K562 (cell line): ENCODE results near the gene FUNDC2. TPM values are rescaled to one million over a fixed set of nuclear protein-coding genes. Genes with fewer than 3 reads are reported as not detected.
A peak's percentile ranks its signal among the peaks of the same experiment; 100 is the strongest.

ENCODE experiments used
- ATF4 ChIP-seq: fragments of 450-650 bp; formaldehyde crosslinking; IDR thresholded peaks from 2 replicates; pipeline ENCODE4 v1.4.0; 2022; ENCODE audit warnings: mild to moderate bottlenecking, moderate library complexity
- CBX3 ChIP-seq, 2 experiments: IDR thresholded peaks; 1 replicate in 1 of 2; 2 replicates in 1 of 2; pipeline ENCODE4 v1.6.1; 2012; ENCODE audit warnings: inconsistent platforms in 2 of 2, low read length in 2 of 2, borderline replicate concordance in 1 of 2, control low read depth in 1 of 2
- CC2D1A ChIP-seq: fragments of 450-650 bp; IDR thresholded peaks from 2 replicates; pipeline ENCODE4 v1.6.1; 2017; ENCODE audit warnings: mild to moderate bottlenecking
- CTCF ChIP-seq, 3 experiments: IDR thresholded peaks in 2 of 3; conservative IDR thresholded peaks in 1 of 3; 2 replicates each; pipeline ENCODE4 v1.5.1; 2011 to 2012; ENCODE audit warnings: low read length in 3 of 3, mild to moderate bottlenecking in 3 of 3, control low read depth in 2 of 3, improper control_type of control experiment in 1 of 3, inconsistent platforms in 1 of 3, low read depth in 1 of 3, mixed read lengths in 1 of 3, moderate library complexity in 1 of 3; ENCODE audit not compliant: insufficient read depth in 2 of 3
- CTCFL ChIP-seq: IDR thresholded peaks from 2 replicates; pipeline ENCODE4 v1.6.1; 2011; ENCODE audit warnings: borderline replicate concordance, low read depth, mild to moderate bottlenecking, moderate library complexity, low read length; ENCODE audit not compliant: insufficient read depth, poor library complexity, severe bottlenecking
- EHMT2 ChIP-seq: fragments of 450-650 bp; IDR thresholded peaks from 2 replicates; pipeline ENCODE4 v1.6.1; 2018; ENCODE audit warnings: antibody characterized with exemption
- FOXP4 ChIP-seq: sonication (generic); formaldehyde crosslinking; IDR thresholded peaks from 2 replicates; pipeline ENCODE4 v1.8.0; 2022; ENCODE audit warnings: mild to moderate bottlenecking, missing genetic modification reagents, borderline replicate concordance
- KDM4B ChIP-seq, 2 experiments: fragments of 450-650 bp in 1 of 2; sonication (generic) in 1 of 2; IDR thresholded peaks; 2 replicates each; pipeline ENCODE4 v1.6.1; 2016 to 2017; ENCODE audit warnings: borderline replicate concordance in 2 of 2, antibody characterized with exemption in 1 of 2, low read depth in 1 of 2, mild to moderate bottlenecking in 1 of 2
- NFRKB ChIP-seq: fragments of 450-650 bp; IDR thresholded peaks from 2 replicates; pipeline ENCODE4 v1.6.1; 2016; ENCODE audit warnings: low read depth
- NFYB ChIP-seq: IDR thresholded peaks from 2 replicates; pipeline ENCODE4 v1.6.1; 2011; ENCODE audit warnings: mild to moderate bottlenecking, moderate library complexity; ENCODE audit not compliant: insufficient read length; ENCODE audit errors: extremely low read depth
- RAD21 ChIP-seq, 2 experiments: fragments of 250-450 bp in 1 of 2; fragments of 450-650 bp in 1 of 2; sonication (Bioruptor Pico) in 1 of 2; formaldehyde crosslinking in 1 of 2; IDR thresholded peaks in 1 of 2; conservative IDR thresholded peaks in 1 of 2; 2 replicates each; pipeline versions ENCODE4 v1.4.0 to v1.8.0; 2020 to 2022; ENCODE audit warnings: mild to moderate bottlenecking in 2 of 2, moderate library complexity in 1 of 2
- RBM17 ChIP-seq: fragments of 200-400 bp; formaldehyde crosslinking; IDR thresholded peaks from 2 replicates; pipeline ENCODE4 v1.6.1; 2017; ENCODE audit warnings: low read depth, mild to moderate bottlenecking, low read length, borderline replicate concordance
- SMC3 ChIP-seq: conservative IDR thresholded peaks from 2 replicates; pipeline ENCODE4 v1.6.1; 2011; ENCODE audit warnings: low read depth, low read length, improper control_type of control experiment; ENCODE audit not compliant: insufficient read depth
- SPI1 ChIP-seq: IDR thresholded peaks from 2 replicates; pipeline ENCODE4 v1.6.1; 2011; ENCODE audit warnings: low read depth, low read length, control low read depth, borderline replicate concordance
- STAG1 ChIP-seq: sonication (generic); formaldehyde crosslinking; IDR thresholded peaks from 2 replicates; pipeline ENCODE4 v1.5.0; 2020; ENCODE audit warnings: missing genetic modification reagents, borderline replicate concordance
- TFAP4 ChIP-seq: sonication (generic); formaldehyde crosslinking; IDR thresholded peaks from 2 replicates; pipeline ENCODE4 v1.8.0; 2022; ENCODE audit warnings: missing genetic modification reagents, mild to moderate bottlenecking, moderate library complexity, borderline replicate concordance
- ZBTB7A ChIP-seq: IDR thresholded peaks from 2 replicates; pipeline ENCODE4 v1.6.1; 2011; ENCODE audit warnings: low read depth, mild to moderate bottlenecking, low read length, moderate library complexity, borderline replicate concordance; ENCODE audit not compliant: control insufficient read depth
- ZFP1 ChIP-seq: fragments of 450-650 bp; formaldehyde crosslinking; IDR thresholded peaks from 2 replicates; pipeline ENCODE4 v1.4.0; 2020; ENCODE audit warnings: mild to moderate bottlenecking, mixed read lengths
- polyA plus RNA-seq, 8 experiments: library from polyadenylated mRNA; depleted of rRNA in 4 of 8; stranded (reverse) in 5 of 8; unstranded in 3 of 8; fragments of >200 nt; fragmentation: Nextera tagmentation in 2 of 8; fragmentation: Illumina TruSeq in 1 of 8; extraction: Ambion mirVana in 2 of 8; extraction: Trizol in 1 of 8; gene quantifications; 2 replicates each; pipeline versions ENCODE4 v1.2.1 to v1.2.3, GENCODE V29; 2011 to 2014; ENCODE audit warnings: inconsistent platforms in 1 of 8, missing spikeins in 1 of 8
- total RNA-seq, 7 experiments: library from RNA; depleted of rRNA in 6 of 7; stranded (reverse); fragments of >200 nt in 6 of 7; fragmentation: Illumina TruSeq in 2 of 7; extraction: Trizol in 2 of 7; gene quantifications; 2 replicates each; pipeline versions ENCODE4 v1.2.1 to v1.2.3, GENCODE V29; 2011 to 2021; ENCODE audit warnings: low replicate concordance in 1 of 7

The FUNDC2 gene
- total and polyA plus RNA-seq, 9 of the 15 experiments (the other 6 are each of a cell fraction or from before 2014, with no cell fraction given) = 50.6 to 235 (median 123) TPM

GRCh38 chrX:155086202-155086840, 59.7 kb downstream of the FUNDC2 start (continued):
- TF ChIP-seq CTCF (IDR thresholded peaks at IDR 0.05 in 2 of 3, conservative IDR thresholded peaks at IDR 0.05 in 1 of 3; ENCODE audit: insufficient read depth in 2 of 3, low read depth in 1 of 3, low read length in 3 of 3) = peak; percentile 60 to 69 (median 64)
- TF ChIP-seq CTCFL = peak; percentile 19
- no peak for TF ChIP-seq RBM17
- 0 out of 2 replicates have a peak, but pooled peaks have one; percentile 18 for TF ChIP-seq ZBTB7A
- peak in 1 of 2 experiments; percentile 39; a peak in 1 of 3 replicates for TF ChIP-seq CBX3 (IDR thresholded peaks at IDR 0.05; ENCODE audit: borderline replicate concordance in 1 of 2, low read length in 2 of 2)
- TF ChIP-seq SPI1 = no peak
- TF ChIP-seq TFAP4 (CRISPR knock-in tag) = 0 out of 2 replicates have a peak, but pooled peaks have one; percentile 9
- peak in 1 of 2 experiments; percentile 58; a peak in 3 of 4 replicates for TF ChIP-seq RAD21 (CRISPR knock-in tag; conservative IDR thresholded peaks at IDR 0.05 in 1 of 2, IDR thresholded peaks at IDR 0.05 in 1 of 2)
- 0 out of 2 replicates have a peak, but pooled peaks have one; percentile 26 for TF ChIP-seq STAG1
- 0 out of 2 replicates have a peak, but pooled peaks have one; percentile 40 for TF ChIP-seq CC2D1A
- no peak for TF ChIP-seq ZFP1 (CRISPR knock-in tag)
- TF ChIP-seq FOXP4 (CRISPR knock-in tag) = no peak
- TF ChIP-seq SMC3 = peak; percentile 67; the same call in 1 of the 2 replicates
- no peak for TF ChIP-seq NFRKB
- TF ChIP-seq ATF4 = no peak
- no peak for TF ChIP-seq NFYB
- no peak for TF ChIP-seq KDM4B (IDR thresholded peaks at IDR 0.05; ENCODE audit: borderline replicate concordance in 2 of 2, low read depth in 1 of 2)
- no peak for TF ChIP-seq EHMT2
